22Rv1 (cell line): ENCODE results near the gene CACNG5.

Experiments used
- H3K27ac ChIP-seq: fragments of 450-650 bp; 2 replicates; pipeline ENCODE4 v1.5.1; 2017
- CTCF ChIP-seq: fragments of 450-650 bp; IDR thresholded peaks from 2 replicates; pipeline ENCODE4 v1.5.1; 2017; ENCODE audit warnings: mild to moderate bottlenecking
- ZFX ChIP-seq: fragments of 450-650 bp; IDR thresholded peaks from 2 replicates; pipeline ENCODE4 v1.6.1; 2017; ENCODE audit warnings: antibody characterized with exemption, borderline replicate concordance

The CACNG5 gene

DNA sequence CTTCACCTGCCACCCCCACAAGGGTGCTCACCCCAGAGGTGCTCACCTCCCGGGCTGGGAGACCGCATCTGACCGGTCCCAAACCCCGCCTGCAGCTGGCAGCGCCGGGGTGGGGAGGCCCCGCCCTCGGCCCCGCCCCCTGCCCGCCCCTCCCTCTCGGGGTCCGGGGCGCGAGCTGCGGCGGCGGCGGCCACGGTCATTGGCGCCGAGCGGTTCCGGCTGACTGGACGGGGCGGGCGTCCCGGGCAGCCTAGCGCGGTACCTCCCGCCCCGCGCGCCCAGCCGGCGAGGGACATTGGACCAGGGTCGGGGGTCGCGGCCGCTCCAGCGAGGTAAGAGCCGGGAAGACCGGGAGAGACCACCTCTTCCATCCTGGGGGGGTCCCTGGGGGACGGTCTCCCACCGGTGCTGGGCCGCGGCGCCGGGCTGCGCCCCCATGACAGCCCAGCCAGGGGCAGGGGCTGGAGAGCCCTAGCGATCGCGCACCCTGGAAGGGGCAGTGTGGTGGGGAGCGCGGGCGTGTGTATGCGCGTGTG, at the start of gene CACNG5:
Gene CACNG5, plus strand, starts transcription at position 199 of the 536 bp plus-strand sequence. CDS start 42,216 bp downstream, outside the sequence.
- no peak within 1 kb of the TSS for H3K27ac ChIP-seq
- TF ChIP-seq CTCF (no peak), ZFX (no peak)

DNA sequence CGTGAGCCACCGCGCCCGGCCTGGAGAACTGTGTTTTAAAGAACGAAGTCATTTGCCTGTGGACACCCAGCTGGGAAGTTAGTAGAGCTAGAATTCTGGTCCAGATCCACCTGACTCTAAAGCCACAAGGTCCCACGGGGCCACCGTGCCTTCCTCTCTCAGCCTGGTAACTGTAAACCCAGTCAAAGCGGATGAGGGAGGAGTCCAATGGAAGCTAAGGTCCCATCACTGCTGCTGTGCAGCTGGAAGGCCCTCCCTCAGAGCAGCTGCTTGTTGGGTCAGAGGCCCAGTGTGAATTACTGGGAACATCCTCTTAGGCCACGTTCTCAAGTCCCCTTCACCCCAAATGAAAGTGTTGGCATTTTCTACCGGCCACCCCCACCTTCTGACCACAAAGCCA, 48.8 kb upstream of the CACNG5 start:
- TF ChIP-seq ZFX, result no peak
- TF ChIP-seq CTCF, result no peak
- no peak overlapping the region for H3K27ac ChIP-seq

DNA sequence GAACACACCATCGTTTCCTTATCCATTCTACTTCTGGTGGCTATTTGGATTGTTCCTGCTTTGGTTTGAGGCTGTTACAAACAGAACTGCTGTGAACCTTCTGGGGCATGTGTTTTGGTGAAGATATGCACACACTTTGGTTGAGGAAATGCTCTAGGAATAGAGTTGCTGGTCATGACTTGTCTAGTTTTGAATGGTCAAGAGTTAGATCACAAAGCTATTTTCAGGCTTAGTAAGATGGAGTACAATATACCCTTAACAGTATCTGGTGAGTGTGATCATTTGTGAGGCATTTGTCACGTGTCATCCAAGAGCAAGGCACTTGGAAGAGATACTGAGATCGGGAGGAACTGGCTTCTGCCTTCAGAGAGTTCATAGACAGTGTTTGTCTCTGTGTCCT, 47.0 kb upstream of the CACNG5 start:
- H3K27ac ChIP-seq, result no peak overlapping the region
- TF ChIP-seq CTCF (no peak), ZFX (no peak)

- TF ChIP-seq CTCF, result no peak
- TF ChIP-seq ZFX, result no peak
- no peak overlapping the region for H3K27ac ChIP-seq
Measured at GRCh38 chr17:66789093-66789492, 45.8 kb upstream of the CACNG5 start.

DNA sequence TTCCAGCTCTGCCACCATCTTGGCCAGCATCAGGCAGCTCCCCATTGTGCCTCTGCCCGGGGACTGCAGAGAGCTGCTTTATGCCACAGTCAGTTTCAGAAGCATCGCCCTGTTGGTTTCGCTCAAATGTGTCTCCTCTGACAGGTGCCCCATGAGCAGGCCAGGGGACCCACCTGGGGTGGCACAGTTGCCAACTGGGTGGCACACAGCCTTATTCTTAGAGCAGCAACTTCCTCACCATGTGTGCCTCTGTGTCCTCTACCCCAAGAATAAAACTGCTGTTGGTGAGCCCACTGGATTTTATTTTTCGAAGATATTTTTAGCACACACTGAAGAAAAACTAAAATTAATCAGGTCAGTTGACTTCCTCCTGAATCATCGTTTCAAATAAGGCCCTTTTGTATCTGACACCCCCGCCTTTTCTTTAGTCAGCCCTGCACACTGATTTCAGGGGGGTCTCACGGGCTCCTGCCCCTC, 44.9 kb upstream of the CACNG5 start:
- H3K27ac ChIP-seq, result no peak overlapping the region
- TF ChIP-seq ZFX, result no peak
- TF ChIP-seq CTCF, result no peak

- TF ChIP-seq CTCF (no peak), ZFX (no peak)
- no peak overlapping the region for H3K27ac ChIP-seq
Measured at GRCh38 chr17:66790501-66791061, 44.3 kb upstream of the CACNG5 start.

GRCh38 chr17:66791347-66791746, 43.6 kb upstream of the CACNG5 start:
- TF ChIP-seq ZFX, result no peak
- TF ChIP-seq CTCF, result no peak
- no peak overlapping the region for H3K27ac ChIP-seq
